IMR-90 (cell line): ENCODE results near the gene AGAP1. TPM values are rescaled to one million over a fixed set of nuclear protein-coding genes. Genes with fewer than 3 reads are reported as not detected.

Source experiments
- ATAC-seq: fragments of 200-7000 bp; cut with Tn5 transposase; 2 replicates; pipeline ENCODE4 v1.9.1; 2020; ENCODE audit warnings: low read depth, mild to moderate bottlenecking, moderate library complexity
- BruUV-seq: library from RNA; stranded (reverse); fragments of 400-500 nt; replicated peaks from 2 replicates; lab custom pipeline; 2021; lab: Mats Ljungman, UMichigan
- CTCF ChIA-PET: fragments of 300-600 bp; formaldehyde crosslinking; extraction: SDS; loops from one replicate; lab custom pipeline; 2021; ENCODE audit warnings: antibody characterized with exemption; lab: Yijun Ruan, JAX
- POLR2A ChIA-PET: fragments of 300-600 bp; sonication (Branson Sonifier 250); formaldehyde crosslinking; loops from one replicate; lab custom pipeline; 2022; ENCODE audit warnings: antibody characterized with exemption; ENCODE audit not compliant: unreplicated experiment; lab: Charles Lee
- DNase-seq: peaks from one replicate; pipeline ENCODE4 v3.0.0; 2013
- H2AFZ ChIP-seq: replicated peaks from 2 replicates; pipeline ENCODE3; 2013; ENCODE audit warnings: low read length, mild to moderate bottlenecking; ENCODE audit not compliant: poor library complexity
- H2AK5ac ChIP-seq: 2 replicates; pipeline ENCODE4 v1.6.1; 2013; ENCODE audit warnings: low read depth, low read length, inconsistent platforms
- H2AK9ac ChIP-seq: replicated peaks from 2 replicates; pipeline ENCODE3; 2013; ENCODE audit warnings: mild to moderate bottlenecking, low read depth, low read length, moderate library complexity; ENCODE audit not compliant: poor library complexity
- H2BK120ac ChIP-seq: 2 replicates; pipeline ENCODE4 v1.6.1; 2013; ENCODE audit warnings: low read depth, low read length, inconsistent platforms
- H2BK15ac ChIP-seq: 3 replicates; pipeline ENCODE4 v1.6.1; 2013; ENCODE audit warnings: low read depth, low read length, inconsistent platforms
- H2BK20ac ChIP-seq: 2 replicates; pipeline ENCODE4 v1.6.1; 2013; ENCODE audit warnings: low read depth, mild to moderate bottlenecking, inconsistent platforms, low read length, moderate library complexity
- H2BK5ac ChIP-seq: 2 replicates; pipeline ENCODE4 v1.6.1; 2013; ENCODE audit warnings: mild to moderate bottlenecking, low read depth, low read length, inconsistent platforms; ENCODE audit not compliant: poor library complexity, severe bottlenecking
- H3K14ac ChIP-seq: replicated peaks from 2 replicates; pipeline ENCODE4 v1.6.1; 2013; ENCODE audit warnings: low read depth, low read length, inconsistent platforms
- H3K18ac ChIP-seq: 2 replicates; pipeline ENCODE4 v1.6.1; 2013; ENCODE audit warnings: low read depth, low read length, control low read depth
- H3K23ac ChIP-seq: 2 replicates; pipeline ENCODE4 v1.6.1; 2013; ENCODE audit warnings: low read depth, low read length, inconsistent platforms
- H3K27ac ChIP-seq: 2 replicates; pipeline ENCODE4 v1.5.1; 2013; ENCODE audit warnings: mild to moderate bottlenecking, control low read depth, low read length; ENCODE audit not compliant: insufficient read depth
- H3K27me3 ChIP-seq: 2 replicates; pipeline ENCODE4 v1.6.1; 2013; ENCODE audit warnings: low read length; ENCODE audit not compliant: control insufficient read depth, insufficient read depth
- H3K36me3 ChIP-seq: 2 replicates; pipeline ENCODE4 v1.6.1; 2013; ENCODE audit warnings: low read length, mixed read lengths; ENCODE audit not compliant: control insufficient read depth, insufficient read depth
- H3K4ac ChIP-seq: 2 replicates; pipeline ENCODE4 v1.6.1; 2013; ENCODE audit warnings: low read depth, low read length, inconsistent platforms
- H3K4me1 ChIP-seq: 2 replicates; pipeline ENCODE4 v1.6.1; 2013; ENCODE audit warnings: low read length, mixed read lengths; ENCODE audit not compliant: control insufficient read depth, insufficient read depth
- H3K4me2 ChIP-seq: 2 replicates; pipeline ENCODE4 v1.6.1; 2013; ENCODE audit warnings: low read depth, mild to moderate bottlenecking, control low read depth, low read length, moderate library complexity
- H3K4me3 ChIP-seq: 2 replicates; pipeline ENCODE4 v1.5.1; 2013; ENCODE audit warnings: low read depth, mild to moderate bottlenecking, control low read depth, low read length, moderate library complexity; ENCODE audit not compliant: insufficient read depth
- H3K56ac ChIP-seq: 2 replicates; pipeline ENCODE4 v1.6.1; 2013; ENCODE audit warnings: low read length, inconsistent platforms; ENCODE audit not compliant: insufficient read depth; ENCODE audit errors: extremely low read depth
- H3K79me1 ChIP-seq, 2 experiments: 2 replicates each; pipeline ENCODE4 v1.6.1; 2013; ENCODE audit warnings: low read length in 2 of 2, inconsistent platforms in 1 of 2, low read depth in 1 of 2
- H3K9ac ChIP-seq: 2 replicates; pipeline ENCODE4 v1.6.1; 2013; ENCODE audit warnings: low read depth, low read length, control low read depth
- H3K9me1 ChIP-seq: 2 replicates; pipeline ENCODE4 v1.6.1; 2013; ENCODE audit warnings: low read length, inconsistent platforms; ENCODE audit not compliant: insufficient read depth
- H3K9me3 ChIP-seq: 2 replicates; pipeline ENCODE4 v1.6.1; 2013; ENCODE audit warnings: low read length; ENCODE audit not compliant: control insufficient read depth, insufficient read depth
- H4K20me1 ChIP-seq: 2 replicates; pipeline ENCODE4 v1.6.1; 2013; ENCODE audit warnings: low read length, inconsistent platforms; ENCODE audit not compliant: insufficient read depth
- H4K5ac ChIP-seq: 2 replicates; pipeline ENCODE4 v1.6.1; 2013; ENCODE audit warnings: mild to moderate bottlenecking, low read depth, low read length, control low read depth
- H4K8ac ChIP-seq, 2 experiments: 2 replicates each; pipeline ENCODE4 v1.6.1; 2013; ENCODE audit warnings: low read depth in 2 of 2, low read length in 2 of 2, control low read depth in 1 of 2, inconsistent platforms in 1 of 2
- H4K91ac ChIP-seq: 2 replicates; pipeline ENCODE4 v1.6.1; 2013; ENCODE audit warnings: low read depth, low read length, inconsistent platforms; ENCODE audit not compliant: insufficient read depth
- BHLHE40 ChIP-seq: fragments of 150-350 bp; IDR thresholded peaks from 2 replicates; pipeline ENCODE4 v1.6.1; 2016; ENCODE audit warnings: mild to moderate bottlenecking, low read depth, low read length
- CEBPB ChIP-seq: IDR thresholded peaks from 2 replicates; pipeline ENCODE4 v1.6.1; 2012; ENCODE audit warnings: low read depth, low read length, improper control_type of control experiment
- CHD1 ChIP-seq: IDR thresholded peaks from 2 replicates; pipeline ENCODE4 v1.6.1; 2012; ENCODE audit warnings: low read depth, low read length, improper control_type of control experiment
- FOS ChIP-seq: fragments of 150-350 bp; IDR thresholded peaks from 2 replicates; pipeline ENCODE4 v1.6.1; 2016; ENCODE audit warnings: low read depth, low read length
- MAFK ChIP-seq: IDR thresholded peaks from 2 replicates; pipeline ENCODE4 v1.6.1; 2012; ENCODE audit warnings: low read depth, low read length, improper control_type of control experiment
- MAZ ChIP-seq: IDR thresholded peaks from 2 replicates; pipeline ENCODE4 v1.6.1; 2012; ENCODE audit warnings: low read depth, mild to moderate bottlenecking, low read length, improper control_type of control experiment, moderate library complexity, borderline replicate concordance
- MXI1 ChIP-seq: IDR thresholded peaks from 2 replicates; pipeline ENCODE4 v1.6.1; 2012; ENCODE audit warnings: low read depth, mild to moderate bottlenecking, low read length, moderate library complexity, borderline replicate concordance
- NFE2L2 ChIP-seq: fragments of 150-350 bp; IDR thresholded peaks from 2 replicates; pipeline ENCODE4 v1.6.1; 2016; ENCODE audit warnings: low read depth, mild to moderate bottlenecking, low read length
- POLR2A ChIP-seq: IDR thresholded peaks from 2 replicates; pipeline ENCODE4 v1.6.1; 2012; ENCODE audit warnings: mild to moderate bottlenecking, low read depth, low read length
- RCOR1 ChIP-seq: IDR thresholded peaks from 2 replicates; pipeline ENCODE4 v1.6.1; 2012; ENCODE audit warnings: mild to moderate bottlenecking, low read length, improper control_type of control experiment; ENCODE audit not compliant: insufficient replicate concordance
- RFX5 ChIP-seq: IDR thresholded peaks from 2 replicates; pipeline ENCODE4 v1.8.0; 2012; ENCODE audit warnings: low read depth, mild to moderate bottlenecking, low read length, moderate library complexity
- WGBS, 2 experiments: methylation state at CpG; one replicate each; pipeline versions ENCODE4 v1.1.5 to v1.1.7; 2013; ENCODE audit warnings: missing lambda C conversion rate in 2 of 2; ENCODE audit not compliant: insufficient read length in 1 of 2; ENCODE audit errors: extremely low coverage in 2 of 2; 5-methylcytosine and 5-hydroxymethylcytosine counted together
- dilution Hi-C: fragments of 300-500 bp; cut with HindIII; formaldehyde crosslinking; loops from one replicate; pipeline ENCODE4 v1.14.3; 2018; ENCODE audit warnings: low sequenced_read_pairs; ENCODE audit not compliant: unreplicated experiment
- in situ Hi-C: fragments of 300-500 bp; cut with MboI; formaldehyde crosslinking; loops from 3 replicates; pipeline ENCODE4 v1.14.3; 2019; ENCODE audit warnings: low sequenced_read_pairs, inconsistent platforms, mixed read lengths
- intact Hi-C: fragments of 100-400 bp; cut with micrococcal nuclease; formaldehyde crosslinking; loops from 2 replicates; pipeline ENCODE4 v1.10.0; 2022
- polyA plus RNA-seq, 3 experiments: library from polyadenylated mRNA; depleted of rRNA; stranded (reverse); fragments of >200 nt; gene quantifications; 2 replicates each; pipeline ENCODE4 v1.2.3, GENCODE V29; 2012; ENCODE audit warnings: low replicate concordance in 1 of 3
- total RNA-seq: library from RNA; depleted of rRNA; stranded (reverse); fragments of >200 nt; gene quantifications from 2 replicates; pipeline ENCODE4 v1.2.3, GENCODE V29; 2012
- TF ChIP-seq, protein P1 (sequence below): fragments of 150-350 bp; IDR thresholded peaks from 2 replicates; pipeline ENCODE4 v1.6.1; 2017; ENCODE audit warnings: mild to moderate bottlenecking, antibody characterized with exemption, low read length, low read depth
- TF ChIP-seq, protein P2 (sequence below): fragments of 150-350 bp; IDR thresholded peaks from 2 replicates; pipeline ENCODE4 v1.6.1; 2016; ENCODE audit warnings: low read depth, mild to moderate bottlenecking, low read length, moderate library complexity, borderline replicate concordance

AGAP1 gene
- total and polyA plus RNA-seq, 2 of the 4 experiments (the other 2 are of a cell fraction), result 15.1 to 16.4 TPM

DNA sequence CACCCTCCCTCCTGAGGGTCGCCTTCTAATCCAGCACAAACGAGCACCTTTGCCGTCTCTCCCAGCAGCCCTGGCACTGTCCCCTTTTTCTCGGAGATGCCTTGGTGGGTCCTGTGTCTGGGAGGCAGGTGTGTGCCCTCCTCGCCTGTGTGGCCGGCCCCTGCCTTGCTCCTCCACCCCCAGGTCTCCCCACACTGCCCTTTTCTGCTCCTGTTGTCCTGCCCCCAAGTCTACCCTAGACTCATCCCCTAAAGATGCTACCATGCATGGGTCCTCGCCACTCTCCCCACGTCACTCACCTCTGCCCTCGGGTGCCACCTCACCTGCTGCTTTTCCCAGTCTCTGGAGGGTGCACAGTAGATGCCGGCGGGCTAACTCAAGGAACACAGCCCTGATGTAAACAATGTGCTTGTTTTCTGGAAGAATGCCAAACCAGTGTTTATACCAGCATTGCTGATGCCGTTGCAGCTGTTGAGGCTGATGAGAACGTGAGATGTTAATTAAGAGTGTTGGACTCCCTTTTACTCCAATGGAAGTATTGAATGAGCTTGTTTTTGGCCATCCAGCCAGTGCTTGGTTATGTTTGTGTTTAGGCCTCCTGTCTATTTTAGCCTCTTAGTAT is 223.1 kb downstream of the AGAP1 start:
- Histone ChIP-seq H3K56ac (no peak overlapping the region), H3K27ac (no peak overlapping the region), H2AK9ac (no peak overlapping the region), H3K4me3 (no peak overlapping the region), H3K4ac (no peak overlapping the region), H3K23ac (no peak overlapping the region), H3K9me3 (no peaks in the 10 kb centered on the region), H2BK15ac (no peak overlapping the region), H4K91ac (no peak overlapping the region), H3K27me3 (no peaks in the 10 kb centered on the region), H3K4me1 (peaks cover 9% of the 10 kb centered on the region), H3K9me1 (peaks cover 14% of the 10 kb centered on the region; the same call in 1 of the 2 replicates), H4K20me1 (0 out of 2 replicates have a peak, but pooled peaks cover 10% of the 10 kb centered on the region), H2BK20ac (no peak overlapping the region), H4K8ac (no peak overlapping the region), H2BK120ac (no peak overlapping the region), H3K9ac (no peak overlapping the region), H3K14ac (no peak overlapping the region), H2AK5ac (no peak overlapping the region), H3K18ac (no peak overlapping the region), H4K5ac (no peak overlapping the region), H3K36me3 (no peaks in the 10 kb centered on the region), H3K4me2 (no peak overlapping the region), H2BK5ac (no peak overlapping the region), H2AFZ (no peak overlapping the region), H3K79me1 (peaks cover 0 to 11% of the 10 kb centered on the region in 2 experiments; a peak in 1 of 4 replicates)
- ChIA-PET CTCF (no interaction called here), POLR2A (no interaction called here)
- in situ Hi-C loops (no loop called here), intact Hi-C loops (no loop called here), dilution Hi-C loops (no loop called here)
- TF ChIP-seq MXI1 (no peak), BHLHE40 (no peak), MAZ (no peak), RFX5 (no peak), CEBPB (no peak), CHD1 (no peak), RCOR1 (no peak), POLR2A (no peak), NFE2L2 (no peak), FOS (no peak), MAFK (no peak)
- TF ChIP-seq, protein P1, sequence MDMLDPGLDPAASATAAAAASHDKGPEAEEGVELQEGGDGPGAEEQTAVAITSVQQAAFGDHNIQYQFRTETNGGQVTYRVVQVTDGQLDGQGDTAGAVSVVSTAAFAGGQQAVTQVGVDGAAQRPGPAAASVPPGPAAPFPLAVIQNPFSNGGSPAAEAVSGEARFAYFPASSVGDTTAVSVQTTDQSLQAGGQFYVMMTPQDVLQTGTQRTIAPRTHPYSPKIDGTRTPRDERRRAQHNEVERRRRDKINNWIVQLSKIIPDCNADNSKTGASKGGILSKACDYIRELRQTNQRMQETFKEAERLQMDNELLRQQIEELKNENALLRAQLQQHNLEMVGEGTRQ, result no peak
- TF ChIP-seq, protein P2, sequence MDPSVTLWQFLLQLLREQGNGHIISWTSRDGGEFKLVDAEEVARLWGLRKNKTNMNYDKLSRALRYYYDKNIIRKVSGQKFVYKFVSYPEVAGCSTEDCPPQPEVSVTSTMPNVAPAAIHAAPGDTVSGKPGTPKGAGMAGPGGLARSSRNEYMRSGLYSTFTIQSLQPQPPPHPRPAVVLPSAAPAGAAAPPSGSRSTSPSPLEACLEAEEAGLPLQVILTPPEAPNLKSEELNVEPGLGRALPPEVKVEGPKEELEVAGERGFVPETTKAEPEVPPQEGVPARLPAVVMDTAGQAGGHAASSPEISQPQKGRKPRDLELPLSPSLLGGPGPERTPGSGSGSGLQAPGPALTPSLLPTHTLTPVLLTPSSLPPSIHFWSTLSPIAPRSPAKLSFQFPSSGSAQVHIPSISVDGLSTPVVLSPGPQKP, result no peak
- 100% methylated on average over 2 of the region's 13 CpGs; no CpG with 5 or more reads in 1 of the 2 experiments for WGBS, 2 experiments
- ATAC-seq, result no peak; the same call in 1 of the 2 replicates
- peak; percentile 45 for DNase-seq
- BruUV-seq, result no TSS peak
